OCI-LY7 (cell line): ENCODE measurements around the gene MTURN. TPM values are rescaled to one million over a fixed set of nuclear protein-coding genes. Genes with fewer than 3 reads are reported as not detected.

Source experiments
- BruUV-seq: library from RNA; stranded (reverse); fragments of 400-500 nt; replicated peaks from 2 replicates; lab custom pipeline; 2021; lab: Mats Ljungman, UMichigan
- CTCF ChIA-PET: fragments of 300-600 bp; sonication (Branson Sonifier 250); formaldehyde crosslinking; loops from one replicate; lab custom pipeline; 2022; ENCODE audit warnings: antibody characterized with exemption; ENCODE audit not compliant: unreplicated experiment; lab: Charles Lee
- POLR2A ChIA-PET: fragments of 300-600 bp; sonication (Branson Sonifier 250); formaldehyde crosslinking; loops from one replicate; lab custom pipeline; 2022; ENCODE audit warnings: antibody characterized with exemption; lab: Charles Lee
- DNase-seq: peaks from one replicate; pipeline ENCODE4 v3.0.0-alpha.2; 2015; ENCODE audit warnings: low spot score
- H2AFZ ChIP-seq: fragments of 200-600 bp; sonication (generic), shearing (Covaris generic); 2 replicates; pipeline ENCODE4 v1.6.1; 2014; ENCODE audit warnings: mild to moderate bottlenecking, antibody characterized with exemption, low read length, moderate library complexity
- H3K27ac ChIP-seq: fragments of 200-600 bp; sonication (generic); 2 replicates; pipeline ENCODE4 v1.5.1; 2014; ENCODE audit warnings: mixed run types, low read depth, mild to moderate bottlenecking, moderate library complexity, low read length, inconsistent platforms; ENCODE audit not compliant: poor library complexity, severe bottlenecking
- H3K36me3 ChIP-seq: fragments of 200-600 bp; sonication (generic); 2 replicates; pipeline ENCODE4 v1.6.1; 2014; ENCODE audit warnings: mild to moderate bottlenecking, antibody characterized with exemption, low read length, moderate library complexity, mixed read lengths; ENCODE audit not compliant: insufficient read depth
- H3K4me1 ChIP-seq: fragments of 200-600 bp; sonication (generic); 2 replicates; pipeline ENCODE4 v1.5.1; 2014; ENCODE audit warnings: mild to moderate bottlenecking, low read length; ENCODE audit not compliant: insufficient read depth, poor library complexity, severe bottlenecking
- H3K4me2 ChIP-seq: fragments of 200-600 bp; sonication (generic); 2 replicates; pipeline ENCODE4 v1.6.1; 2014; ENCODE audit warnings: mild to moderate bottlenecking, low read length
- H3K4me3 ChIP-seq: fragments of 200-600 bp; sonication (generic); 2 replicates; pipeline ENCODE4 v1.5.1; 2014; ENCODE audit warnings: mild to moderate bottlenecking, low read depth, low read length; ENCODE audit not compliant: poor library complexity, severe bottlenecking
- H3K79me2 ChIP-seq: fragments of 200-600 bp; sonication (generic); 2 replicates; pipeline ENCODE4 v1.6.1; 2016; ENCODE audit warnings: low read depth, mild to moderate bottlenecking, low read length, moderate library complexity, mixed read lengths; ENCODE audit not compliant: insufficient read depth
- H3K9me2 ChIP-seq: fragments of 200-600 bp; sonication (generic); 2 replicates; pipeline ENCODE4 v1.6.1; 2016; ENCODE audit warnings: mild to moderate bottlenecking, low read length, mixed read lengths; ENCODE audit not compliant: insufficient read depth
- H3K9me3 ChIP-seq: fragments of 200-600 bp; sonication (generic); 2 replicates; pipeline ENCODE4 v1.6.1; 2014; ENCODE audit warnings: mild to moderate bottlenecking, mixed run types, low read length, mixed read lengths
- H4K20me1 ChIP-seq: fragments of 200-600 bp; sonication (generic); 2 replicates; pipeline ENCODE4 v1.6.1; 2014; ENCODE audit warnings: mild to moderate bottlenecking, antibody characterized with exemption, low read length, moderate library complexity, mixed read lengths; ENCODE audit not compliant: insufficient read depth
- EZH2phosphoT487 ChIP-seq: fragments of 200-600 bp; sonication (generic); IDR thresholded peaks from 2 replicates; pipeline ENCODE4 v1.6.1; 2018; ENCODE audit warnings: low read depth, borderline replicate concordance, mild to moderate bottlenecking, mixed run types, antibody characterized with exemption, low read length, moderate library complexity, mixed read lengths
- intact Hi-C: fragments of 100-400 bp; cut with micrococcal nuclease; formaldehyde crosslinking; loops from one replicate; pipeline ENCODE4 v1.10.0; 2022; ENCODE audit not compliant: unreplicated experiment
- total RNA-seq, 2 experiments: library from RNA; depleted of rRNA in 1 of 2; stranded (reverse); fragments of >200 nt in 1 of 2; shearing (Covaris generic) in 1 of 2; gene quantifications; 2 replicates each; pipeline ENCODE4 v1.2.3, GENCODE V29; 2014 to 2022
- TF ChIP-seq, protein P1 (sequence below): fragments of 200-600 bp; sonication (generic); conservative IDR thresholded peaks from 2 replicates; pipeline ENCODE4 v1.5.1; 2014; ENCODE audit warnings: mild to moderate bottlenecking, antibody characterized with exemption, low read length, moderate library complexity, mixed read lengths

MTURN gene
- total RNA-seq, 2 experiments from 2014 or later, result 2.9 to 4.1 TPM

DNA sequence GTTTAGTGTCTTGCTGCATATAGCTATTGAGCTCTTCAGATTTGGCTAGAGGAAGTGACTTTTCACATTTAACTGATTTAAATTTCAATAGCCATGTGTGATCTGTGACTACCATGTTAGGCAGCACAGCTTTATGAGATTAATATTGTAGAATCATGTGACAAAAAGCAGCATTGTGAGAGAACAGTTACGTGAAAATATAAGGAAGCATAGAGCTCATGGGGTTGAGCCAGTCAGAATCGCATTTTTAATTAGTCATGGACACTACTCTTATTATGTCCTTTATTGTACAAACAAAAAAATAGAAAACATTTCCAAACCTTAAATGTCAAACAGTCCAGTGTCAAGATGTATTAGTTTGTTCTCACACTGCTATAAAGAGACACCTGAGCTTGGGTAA, 48.0 kb downstream of the MTURN start:
- DNase-seq, result no peak
- peaks cover 19% of the 10 kb centered on the region for H3K4me1 ChIP-seq
- ChIA-PET CTCF (interaction anchor here (1.5 kb wide), 1 partner anchor 8 kb away, joined by 4 read pairs; no protein-coding TSS in a partner anchor), POLR2A (interaction anchor here (0.8 to 1.9 kb wide), 8 partner anchors 11 to 167 kb away, joined by 3 to 6 read pairs (median 3); no protein-coding TSS in a partner anchor)
- H2AFZ ChIP-seq, result no peak overlapping the region
- H3K27ac ChIP-seq, result no peak overlapping the region
- BruUV-seq, result no TSS peak
- no peaks in the 10 kb centered on the region for H3K79me2 ChIP-seq
- no peaks in the 10 kb centered on the region for H4K20me1 ChIP-seq
- H3K4me2 ChIP-seq, result no peak overlapping the region
- TF ChIP-seq, protein P1, sequence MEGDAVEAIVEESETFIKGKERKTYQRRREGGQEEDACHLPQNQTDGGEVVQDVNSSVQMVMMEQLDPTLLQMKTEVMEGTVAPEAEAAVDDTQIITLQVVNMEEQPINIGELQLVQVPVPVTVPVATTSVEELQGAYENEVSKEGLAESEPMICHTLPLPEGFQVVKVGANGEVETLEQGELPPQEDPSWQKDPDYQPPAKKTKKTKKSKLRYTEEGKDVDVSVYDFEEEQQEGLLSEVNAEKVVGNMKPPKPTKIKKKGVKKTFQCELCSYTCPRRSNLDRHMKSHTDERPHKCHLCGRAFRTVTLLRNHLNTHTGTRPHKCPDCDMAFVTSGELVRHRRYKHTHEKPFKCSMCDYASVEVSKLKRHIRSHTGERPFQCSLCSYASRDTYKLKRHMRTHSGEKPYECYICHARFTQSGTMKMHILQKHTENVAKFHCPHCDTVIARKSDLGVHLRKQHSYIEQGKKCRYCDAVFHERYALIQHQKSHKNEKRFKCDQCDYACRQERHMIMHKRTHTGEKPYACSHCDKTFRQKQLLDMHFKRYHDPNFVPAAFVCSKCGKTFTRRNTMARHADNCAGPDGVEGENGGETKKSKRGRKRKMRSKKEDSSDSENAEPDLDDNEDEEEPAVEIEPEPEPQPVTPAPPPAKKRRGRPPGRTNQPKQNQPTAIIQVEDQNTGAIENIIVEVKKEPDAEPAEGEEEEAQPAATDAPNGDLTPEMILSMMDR, result no peak
- no peak for TF ChIP-seq EZH2phosphoT487
- intact Hi-C loops, result no loop called here
- no peaks in the 10 kb centered on the region for H3K36me3 ChIP-seq
- peaks cover 9% of the 10 kb centered on the region; the same call in 1 of the 2 replicates for H3K9me3 ChIP-seq
- H3K4me3 ChIP-seq, result no peak overlapping the region
- H3K9me2 ChIP-seq, result no peaks in the 10 kb centered on the region

DNA sequence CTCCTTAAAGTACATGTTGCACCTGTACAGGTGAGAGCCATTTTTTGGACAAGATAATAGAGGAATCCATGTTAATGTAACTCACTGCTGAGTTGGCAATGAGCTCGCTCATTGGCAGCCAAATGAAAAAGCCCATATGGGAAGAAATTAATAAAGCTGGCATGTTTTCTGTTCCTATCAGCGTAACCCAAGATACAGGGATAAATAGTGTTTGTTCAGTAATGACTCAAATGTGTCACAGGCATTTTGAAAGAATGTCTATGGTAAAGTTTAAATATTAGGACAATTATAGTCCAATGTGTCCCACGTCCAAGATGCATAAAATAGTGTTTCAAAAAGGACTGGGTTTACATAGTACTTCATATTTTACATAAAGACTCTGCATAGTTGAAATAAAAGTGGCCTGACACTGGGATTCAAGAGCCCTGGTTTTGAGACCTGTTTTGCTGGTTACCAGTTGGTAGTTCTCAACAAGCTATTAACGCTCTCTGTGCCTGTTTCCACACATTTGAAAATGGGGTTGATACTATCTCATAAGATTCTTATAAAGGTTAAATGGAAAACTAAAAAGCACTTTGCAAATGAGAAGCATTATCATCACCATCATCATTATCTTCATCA, 49.1 kb downstream of the MTURN start:
- no peak overlapping the region for H3K4me2 ChIP-seq

More for the DNA sequence above, 49.1 kb downstream of the MTURN start:
- Histone ChIP-seq H4K20me1 (no peaks in the 10 kb centered on the region), H3K27ac (no peak overlapping the region), H3K36me3 (no peaks in the 10 kb centered on the region), H3K79me2 (no peaks in the 10 kb centered on the region), H3K9me3 (peaks cover 9% of the 10 kb centered on the region; the same call in 1 of the 2 replicates), H3K4me3 (no peak overlapping the region), H3K9me2 (no peaks in the 10 kb centered on the region), H3K4me1 (peaks cover 13% of the 10 kb centered on the region), H2AFZ (no peak overlapping the region)
- ChIA-PET POLR2A (interaction anchor here (0.6 to 1.9 kb wide), 4 partner anchors 10 to 516 kb away, joined by 3 to 6 read pairs (median 4); no protein-coding TSS in a partner anchor), CTCF (interaction anchor here (1.2 to 1.5 kb wide), 2 partner anchors 9 to 56 kb away, joined by 3 to 4 read pairs; no protein-coding TSS in a partner anchor)
- TF ChIP-seq, protein P1, result no peak
- no peak for TF ChIP-seq EZH2phosphoT487
- BruUV-seq, result no TSS peak
- DNase-seq, result no peak
- intact Hi-C loops, result no loop called here
